OCI-LY7 (cell line): Measurements from ENCODE around the gene MYOCD.

Experiments used
- CTCF ChIP-seq: fragments of 200-600 bp; sonication (generic); conservative IDR thresholded peaks from 2 replicates; pipeline ENCODE4 v1.5.1; 2014; ENCODE audit warnings: mild to moderate bottlenecking, antibody characterized with exemption, low read length, moderate library complexity, mixed read lengths
- EZH2phosphoT487 ChIP-seq: fragments of 200-600 bp; sonication (generic); IDR thresholded peaks from 2 replicates; pipeline ENCODE4 v1.6.1; 2018; ENCODE audit warnings: low read depth, borderline replicate concordance, mild to moderate bottlenecking, mixed run types, antibody characterized with exemption, low read length, moderate library complexity, mixed read lengths

- TF ChIP-seq CTCF, result no peak
- TF ChIP-seq EZH2phosphoT487, result no peak
These were observed 22.7 kb downstream of the MYOCD start for GRCh38 chr17:12688382-12688781.
